GM23248 (cell line): ENCODE results near the gene PLXNB3. TPM values are rescaled to one million over a fixed set of nuclear protein-coding genes. Genes with fewer than 3 reads are reported as not detected.

Experiments used
- DNase-seq: peaks from one replicate; pipeline ENCODE4 v3.0.0-alpha.2; 2015
- H2AFZ ChIP-seq: fragments of 200-600 bp; sonication (generic); 2 replicates; pipeline ENCODE4 v1.6.1; 2016; ENCODE audit warnings: antibody characterized with exemption
- H3F3A ChIP-seq: fragments of 200-600 bp; sonication (generic); 2 replicates; pipeline ENCODE4 v1.6.1; 2016; ENCODE audit warnings: mild to moderate bottlenecking, antibody characterized with exemption, mixed run types; ENCODE audit not compliant: insufficient read depth
- H3K27ac ChIP-seq: fragments of 200-600 bp; sonication (generic); 2 replicates; pipeline ENCODE4 v1.5.1; 2016; ENCODE audit warnings: mild to moderate bottlenecking
- H3K27me3 ChIP-seq: fragments of 200-600 bp; sonication (generic); replicated peaks from 2 replicates; pipeline ENCODE4 v1.6.1; 2016; ENCODE audit warnings: mild to moderate bottlenecking; ENCODE audit not compliant: insufficient read depth
- H3K36me3 ChIP-seq: fragments of 200-600 bp; sonication (generic); 2 replicates; pipeline ENCODE4 v1.6.1; 2016; ENCODE audit warnings: low read depth, mild to moderate bottlenecking
- H3K4me1 ChIP-seq: fragments of 200-600 bp; sonication (generic); 2 replicates; pipeline ENCODE4 v1.6.1; 2016; ENCODE audit warnings: mild to moderate bottlenecking; ENCODE audit not compliant: insufficient read depth
- H3K4me2 ChIP-seq: fragments of 200-600 bp; sonication (generic); one replicate; pipeline ENCODE4 v1.6.1; 2016; ENCODE audit warnings: mild to moderate bottlenecking; ENCODE audit not compliant: unreplicated experiment
- H3K4me3 ChIP-seq: fragments of 200-600 bp; sonication (generic); 2 replicates; pipeline ENCODE4 v1.5.1; 2016; ENCODE audit warnings: mild to moderate bottlenecking
- H3K79me2 ChIP-seq: fragments of 200-600 bp; sonication (generic); 2 replicates; pipeline ENCODE4 v1.6.1; 2016; ENCODE audit warnings: mild to moderate bottlenecking; ENCODE audit not compliant: insufficient read depth
- H3K9ac ChIP-seq: fragments of 200-600 bp; sonication (generic); 2 replicates; pipeline ENCODE4 v1.6.1; 2016; ENCODE audit warnings: mild to moderate bottlenecking
- H3K9me2 ChIP-seq: fragments of 200-600 bp; sonication (generic); 2 replicates; pipeline ENCODE4 v1.6.1; 2016; ENCODE audit warnings: mixed run types, mild to moderate bottlenecking, moderate library complexity; ENCODE audit not compliant: insufficient read depth
- H3K9me3 ChIP-seq: fragments of 200-600 bp; sonication (generic); one replicate; pipeline ENCODE4 v1.6.1; 2017; ENCODE audit warnings: low read depth
- H4K20me1 ChIP-seq: fragments of 200-600 bp; sonication (generic); 2 replicates; pipeline ENCODE4 v1.6.0; 2016; ENCODE audit not compliant: insufficient read depth
- EZH2 ChIP-seq: fragments of 200-600 bp; sonication (generic); IDR thresholded peaks from 2 replicates; pipeline ENCODE4 v1.6.1; 2018; ENCODE audit warnings: antibody characterized with exemption, mild to moderate bottlenecking; ENCODE audit not compliant: insufficient read depth, poor library complexity, severe bottlenecking
- EZH2phosphoT487 ChIP-seq: fragments of 200-600 bp; sonication (generic); IDR thresholded peaks from 2 replicates; pipeline ENCODE4 v1.6.1; 2018; ENCODE audit warnings: antibody characterized with exemption, moderate library complexity, mild to moderate bottlenecking, low read depth; ENCODE audit not compliant: insufficient read depth
- WGBS, 2 experiments: methylation state at CpG; one replicate each; pipeline ENCODE4 v1.1.6; 2015 to 2017; ENCODE audit warnings: low lambda C conversion rate in 2 of 2, low coverage in 1 of 2; ENCODE audit errors: missing lambda C conversion rate in 2 of 2; 5-methylcytosine and 5-hydroxymethylcytosine counted together
- in situ Hi-C: fragments of 300-500 bp; cut with MboI; formaldehyde crosslinking; loops from 2 replicates; pipeline ENCODE4 v1.15.0; 2020
- polyA plus RNA-seq: library from polyadenylated mRNA; unstranded; fragments of >200 nt; fragmentation: Nextera tagmentation; extraction: Ambion mirVana; gene quantifications from 2 replicates; pipeline ENCODE4 v1.2.1, GENCODE V29; 2016
- total RNA-seq: library from RNA; depleted of rRNA; stranded (reverse); fragments of >200 nt; shearing (Covaris generic); gene quantifications from 2 replicates; pipeline ENCODE4 v1.2.3, GENCODE V29; 2014

PLXNB3 gene
- total and polyA plus RNA-seq, 2 experiments from 2014 or later = 8.8 to 12.5 TPM

DNA sequence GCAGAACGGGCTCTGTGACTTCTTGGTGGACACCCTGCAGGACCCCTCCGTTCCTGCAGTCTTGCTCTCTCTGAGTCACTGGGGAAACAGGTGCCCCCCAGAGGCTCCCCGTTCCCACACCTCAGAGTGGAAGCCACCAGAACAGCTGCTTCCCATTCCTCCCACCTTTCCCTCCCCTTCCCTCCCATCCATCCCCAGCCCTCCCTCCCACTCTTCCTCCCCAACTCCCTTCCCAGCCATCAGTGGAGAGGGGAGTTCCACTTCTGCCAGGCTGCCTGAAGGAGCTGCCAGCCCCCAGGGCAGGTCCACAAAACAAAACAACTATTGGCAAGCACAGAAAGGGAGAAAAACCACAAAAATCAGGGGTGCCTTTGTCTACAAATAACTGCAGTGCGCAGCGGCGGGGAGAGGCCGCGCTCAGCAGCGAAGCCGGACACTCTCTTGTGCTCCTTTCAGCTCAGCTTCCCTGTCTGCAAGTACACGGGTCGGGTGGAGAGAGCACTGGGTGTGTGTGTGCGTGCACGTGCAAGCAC, 38.5 kb downstream of the PLXNB3 start:
- in situ Hi-C loops = no loop called here
- Histone ChIP-seq H3K4me1 (no peaks in the 10 kb centered on the region), H4K20me1 (no peaks in the 10 kb centered on the region), H3K79me2 (no peaks in the 10 kb centered on the region), H3K36me3 (no peaks in the 10 kb centered on the region), H3K9me3 (no peaks in the 10 kb centered on the region), H3K9ac (no peak overlapping the region), H3F3A (no peaks in the 10 kb centered on the region), H2AFZ (no peak overlapping the region), H3K4me2 (no peak overlapping the region), H3K9me2 (no peaks in the 10 kb centered on the region), H3K27ac (no peak overlapping the region), H3K27me3 (no peaks in the 10 kb centered on the region), H3K4me3 (no peak overlapping the region)
- TF ChIP-seq EZH2phosphoT487 (no peak), EZH2 (no peak)
- 59 to 84% methylated on average over 7 to 13 of the region's 14 CpGs for WGBS, 2 experiments
- no peak for DNase-seq

DNA sequence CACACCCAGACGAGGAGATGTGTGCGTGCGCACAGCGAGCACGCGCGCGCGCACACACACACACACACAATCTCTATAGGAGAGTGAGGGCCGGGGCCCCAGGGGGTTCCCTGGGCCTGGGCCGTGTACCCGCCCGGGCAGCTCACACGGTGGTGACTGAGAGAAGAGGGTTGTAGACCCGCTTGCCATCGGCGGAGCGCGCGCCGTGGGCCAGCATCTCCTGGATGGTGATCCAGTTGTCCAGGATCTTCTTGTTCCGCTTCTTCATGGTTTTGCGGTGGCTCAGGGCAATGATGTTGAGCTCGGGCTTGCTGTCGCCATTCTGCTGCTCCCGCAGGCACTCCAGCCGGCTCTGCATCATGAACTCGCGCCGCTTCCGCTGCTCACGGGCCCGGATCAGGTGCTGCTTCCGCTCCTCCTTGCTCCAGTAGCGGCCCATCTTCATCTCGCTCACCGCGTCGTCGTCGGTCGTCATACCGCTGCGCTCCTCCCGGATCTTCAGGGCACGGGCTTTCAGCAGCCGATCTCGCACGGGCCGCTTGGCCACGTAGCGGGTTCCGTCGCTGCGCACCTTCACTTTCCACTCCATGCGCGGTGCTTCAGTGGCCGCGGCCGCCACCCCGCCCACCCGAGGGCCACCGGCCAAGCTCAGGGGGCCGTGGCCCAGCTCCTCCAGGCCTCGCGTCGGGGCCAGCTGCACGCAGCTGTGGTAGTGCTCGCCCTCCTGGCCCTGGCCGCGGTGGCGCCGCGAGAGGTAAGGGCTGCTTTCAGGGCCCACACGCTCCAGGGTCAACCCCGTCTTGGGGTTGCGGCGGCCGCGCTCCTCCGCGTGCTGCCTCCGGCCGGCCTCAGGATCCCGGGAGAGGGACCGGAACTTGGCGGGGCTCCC, 39.4 kb downstream of the PLXNB3 start:
- H3K9me3 ChIP-seq = no peaks in the 10 kb centered on the region
- H2AFZ ChIP-seq = no peak overlapping the region
- H3K4me3 ChIP-seq = no peak overlapping the region
- H3K36me3 ChIP-seq = no peaks in the 10 kb centered on the region
- in situ Hi-C loops = no loop called here
- H3K27ac ChIP-seq = no peak overlapping the region
- no peaks in the 10 kb centered on the region for H3K4me1 ChIP-seq
- H3K9ac ChIP-seq = no peak overlapping the region
- no peak overlapping the region for H3K4me2 ChIP-seq
- H3K79me2 ChIP-seq = no peaks in the 10 kb centered on the region
- H3K9me2 ChIP-seq = no peaks in the 10 kb centered on the region
- TF ChIP-seq EZH2 (no peak), EZH2phosphoT487 (no peak)
- H3K27me3 ChIP-seq = no peaks in the 10 kb centered on the region
- no peaks in the 10 kb centered on the region for H3F3A ChIP-seq
- H4K20me1 ChIP-seq = no peaks in the 10 kb centered on the region
- 85 to 93% methylated on average over 4 to 55 of the region's 87 CpGs for WGBS, 2 experiments
- DNase-seq = no peak

DNA sequence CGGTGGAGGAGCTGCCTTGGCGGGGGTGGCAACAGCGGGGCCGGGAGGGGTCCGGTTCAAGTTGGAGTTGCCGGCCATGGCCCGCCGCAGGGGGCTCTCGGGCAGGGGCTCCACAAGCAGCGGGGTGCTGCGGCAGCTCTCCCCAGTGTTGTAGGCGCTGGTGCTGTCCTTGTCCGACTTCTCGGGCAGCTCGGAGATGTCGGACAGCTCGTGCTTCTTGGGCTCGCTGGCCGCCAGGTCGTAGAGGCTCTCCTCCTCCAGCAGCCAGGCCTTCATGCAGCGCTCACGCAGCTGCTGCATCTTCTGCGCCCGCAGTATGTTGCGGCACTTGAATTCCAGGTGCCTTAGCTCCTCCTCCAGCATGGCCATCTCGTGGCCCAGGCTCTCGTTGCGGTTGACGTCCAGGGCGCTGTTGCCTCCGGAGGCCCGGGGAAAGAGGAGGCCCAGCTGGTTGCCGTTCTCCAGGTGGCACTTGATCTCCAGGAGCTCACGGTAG, 40.1 kb downstream of the PLXNB3 start:
- H3K36me3 ChIP-seq = no peaks in the 10 kb centered on the region
- no peak overlapping the region for H3K4me2 ChIP-seq
- H3K9me2 ChIP-seq = no peaks in the 10 kb centered on the region
- TF ChIP-seq EZH2phosphoT487 = no peak
- no peak for TF ChIP-seq EZH2
- H3K9ac ChIP-seq = no peak overlapping the region
- no peaks in the 10 kb centered on the region for H3K9me3 ChIP-seq
- 93 to 95% methylated on average over 3 to 31 of the region's 34 CpGs for WGBS, 2 experiments
- H2AFZ ChIP-seq = no peak overlapping the region
- no peaks in the 10 kb centered on the region for H3K4me1 ChIP-seq
- H3K79me2 ChIP-seq = no peaks in the 10 kb centered on the region
- no peak overlapping the region for H3K4me3 ChIP-seq
- no peaks in the 10 kb centered on the region for H3K27me3 ChIP-seq
- in situ Hi-C loops = no loop called here
- no peak for DNase-seq
- H3F3A ChIP-seq = no peaks in the 10 kb centered on the region
- no peaks in the 10 kb centered on the region for H4K20me1 ChIP-seq
- no peak overlapping the region for H3K27ac ChIP-seq

DNA sequence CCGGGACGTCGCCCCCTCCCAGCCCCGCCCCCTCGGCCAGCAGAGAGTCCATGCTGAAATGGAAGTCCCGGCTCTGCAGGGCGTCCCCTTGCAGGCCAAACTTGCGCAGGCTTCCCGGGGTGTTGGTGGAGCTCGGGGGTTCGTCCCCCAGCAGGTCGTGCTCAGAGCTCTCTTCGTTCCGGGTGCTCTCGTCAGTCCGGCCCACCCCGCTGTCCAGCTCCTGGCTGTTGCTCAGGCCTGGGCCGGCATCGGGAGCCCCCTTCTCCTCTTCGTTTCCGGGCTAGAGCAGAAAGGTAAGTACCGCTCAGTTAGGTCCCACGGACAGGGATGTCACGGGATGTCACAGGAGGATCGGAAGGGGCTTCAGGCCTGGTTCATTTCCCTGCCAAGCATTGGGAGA, 40.6 kb downstream of the PLXNB3 start:
- H3K36me3 ChIP-seq = no peaks in the 10 kb centered on the region
- no peak for TF ChIP-seq EZH2phosphoT487
- TF ChIP-seq EZH2 = no peak
- no peak for DNase-seq
- in situ Hi-C loops = no loop called here
- 78 to 100% methylated on average over 10 to 20 of the region's 25 CpGs for WGBS, 2 experiments
- H3F3A ChIP-seq = no peaks in the 10 kb centered on the region
- no peaks in the 10 kb centered on the region for H3K79me2 ChIP-seq
- no peaks in the 10 kb centered on the region for H3K4me1 ChIP-seq
- no peaks in the 10 kb centered on the region for H3K27me3 ChIP-seq
- H3K27ac ChIP-seq = no peak overlapping the region
- H3K9me2 ChIP-seq = no peaks in the 10 kb centered on the region
- no peak overlapping the region for H3K9ac ChIP-seq
- H4K20me1 ChIP-seq = no peaks in the 10 kb centered on the region
- no peak overlapping the region for H3K4me3 ChIP-seq
- H3K9me3 ChIP-seq = no peaks in the 10 kb centered on the region
- H2AFZ ChIP-seq = no peak overlapping the region
- no peak overlapping the region for H3K4me2 ChIP-seq
